GOT3 (cell line): ENCODE measurements around the gene IGF2BP2.

Experiments
- DNase-seq: peaks from one replicate; lab custom pipeline; 2025; ENCODE audit warnings: mixed read lengths; lab: John Stamatoyannopoulos, UW

Gene IGF2BP2

GRCh38 chr3:185734725-185735096 lies 90.1 kb downstream of the IGF2BP2 start:
- DNase-seq, result no peak

- DNase-seq, result no peak
Measured at GRCh38 chr3:185733980-185734724, 90.7 kb downstream of the IGF2BP2 start.

DNA sequence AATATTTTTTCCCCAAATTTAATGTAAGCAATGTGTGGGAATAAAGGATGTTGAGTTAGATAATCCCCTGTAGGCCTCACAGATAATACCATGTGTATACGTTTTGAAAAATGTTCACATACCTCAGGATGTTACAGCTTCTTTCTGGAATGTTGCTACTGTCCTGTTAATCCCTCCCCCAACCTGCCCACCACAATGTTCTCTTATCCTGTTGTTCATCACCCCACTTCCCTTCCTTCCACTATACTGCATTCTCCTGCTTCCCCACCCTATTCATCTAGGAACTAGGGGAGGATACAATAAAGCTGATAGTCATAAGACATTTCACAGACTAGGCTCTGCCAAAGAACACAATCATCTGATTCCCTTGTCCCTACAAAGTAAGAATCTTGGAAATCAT lies 92.1 kb downstream of the IGF2BP2 start:
- DNase-seq, result no peak

DNA sequence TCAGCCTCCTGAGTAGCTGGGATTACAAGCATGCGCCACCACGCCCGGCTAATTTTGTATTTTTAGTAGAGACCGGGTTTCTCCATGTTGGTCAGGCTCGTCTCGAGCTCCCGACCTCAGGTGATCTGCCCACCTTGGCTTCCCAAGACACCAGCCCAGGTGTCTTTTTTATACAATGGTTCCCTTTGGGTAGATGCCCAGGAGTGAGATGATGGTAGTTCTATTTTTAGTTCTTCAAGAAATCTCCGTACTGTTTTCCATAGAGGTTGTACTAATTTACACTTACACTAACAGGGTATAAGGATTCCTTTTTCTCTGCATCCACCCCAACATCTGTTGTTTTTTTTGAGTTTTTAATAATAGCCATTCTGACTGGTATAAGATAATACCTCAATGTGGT lies 94.3 kb downstream of the IGF2BP2 start:
- no peak for DNase-seq

DNA sequence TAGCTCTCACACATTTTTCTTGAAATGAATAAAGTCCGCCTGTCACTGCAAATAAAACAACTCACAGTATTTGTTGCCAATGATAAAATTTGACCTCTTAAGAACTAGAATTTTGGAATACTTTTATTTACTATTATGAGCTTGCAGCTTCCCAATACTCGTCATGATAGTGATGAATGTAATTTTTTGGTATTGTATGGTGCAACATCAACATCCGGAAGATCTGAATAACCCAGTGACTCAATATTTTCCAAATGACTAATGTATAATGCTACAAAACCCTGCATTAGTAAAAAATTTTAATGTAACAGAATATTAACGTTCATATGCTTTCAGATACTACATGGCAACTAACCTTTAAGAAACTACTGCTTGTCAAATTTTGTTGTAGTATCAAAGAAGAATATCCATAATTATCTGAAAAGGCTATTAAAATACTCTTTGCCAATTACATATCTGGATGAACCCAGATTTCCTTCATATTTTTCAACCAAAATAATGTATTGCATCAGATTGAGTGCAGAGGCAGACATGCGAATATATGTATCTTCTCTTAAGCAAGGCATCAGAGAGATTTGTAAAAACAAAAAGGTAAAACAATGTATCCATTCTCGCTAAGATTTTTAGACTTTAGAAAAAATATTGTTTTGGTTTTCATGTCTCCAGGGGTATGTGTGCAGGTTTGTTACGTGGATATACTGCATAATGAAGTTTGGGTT lies 95.3 kb downstream of the IGF2BP2 start:
- DNase-seq, result no peak

- no peak for DNase-seq
Measured at GRCh38 chr3:185728630-185729336, 96.1 kb downstream of the IGF2BP2 start.

DNA sequence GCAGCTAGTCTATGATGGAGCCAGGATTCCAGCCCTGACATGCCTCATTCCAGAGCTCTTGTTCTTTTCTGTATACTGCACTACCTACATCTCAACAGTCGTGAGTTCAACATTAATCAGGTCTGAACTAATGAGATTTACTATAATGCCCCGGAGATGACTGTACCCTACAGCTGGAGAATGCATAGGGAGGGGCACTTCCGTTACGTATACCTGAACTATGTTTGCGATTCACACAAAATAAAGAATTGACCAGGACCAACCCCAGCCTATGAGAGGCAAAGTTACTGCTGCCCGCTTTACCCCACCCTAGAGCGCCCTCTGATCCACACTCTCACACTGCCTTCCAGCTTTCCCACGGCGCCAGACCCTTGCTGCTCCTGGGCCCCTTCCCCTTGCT lies 97.0 kb downstream of the IGF2BP2 start:
- no peak for DNase-seq

- no peak for DNase-seq
Measured at GRCh38 chr3:185726254-185726967, 98.4 kb downstream of the IGF2BP2 start.

DNA sequence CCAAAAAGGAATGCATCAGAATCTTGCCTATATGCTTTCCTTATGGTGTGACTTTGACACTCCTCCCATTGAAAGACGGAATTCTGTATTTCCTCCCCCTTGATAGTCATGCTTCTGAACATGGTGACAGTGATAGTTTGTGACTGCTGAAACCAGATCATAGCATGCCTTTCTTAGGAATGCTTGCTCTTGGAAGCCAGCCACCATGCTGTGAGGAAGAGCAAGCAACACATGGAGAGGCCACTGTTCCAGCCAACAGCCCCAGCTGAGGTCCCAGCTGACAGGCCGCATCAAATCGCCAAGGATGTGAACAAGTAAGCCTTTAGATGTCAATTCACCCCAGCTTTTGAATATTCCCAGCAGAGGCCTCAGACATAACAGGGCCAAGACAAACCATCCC lies 100.1 kb downstream of the IGF2BP2 start:
- no peak for DNase-seq

- no peak for DNase-seq
Measured at GRCh38 chr3:185724251-185724650, 100.6 kb downstream of the IGF2BP2 start.

- DNase-seq, result no peak
Measured at GRCh38 chr3:185722881-185723280, 102.0 kb downstream of the IGF2BP2 start.

- DNase-seq, result no peak
Measured at GRCh38 chr3:185721970-185722369, 102.9 kb downstream of the IGF2BP2 start.

GRCh38 chr3:185720326-185720725 lies 104.5 kb downstream of the IGF2BP2 start:
- no peak for DNase-seq

- no peak for DNase-seq
Measured at GRCh38 chr3:185718736-185719593, 105.9 kb downstream of the IGF2BP2 start.

- no peak for DNase-seq
Measured at GRCh38 chr3:185717627-185718402, 107.0 kb downstream of the IGF2BP2 start.

DNA sequence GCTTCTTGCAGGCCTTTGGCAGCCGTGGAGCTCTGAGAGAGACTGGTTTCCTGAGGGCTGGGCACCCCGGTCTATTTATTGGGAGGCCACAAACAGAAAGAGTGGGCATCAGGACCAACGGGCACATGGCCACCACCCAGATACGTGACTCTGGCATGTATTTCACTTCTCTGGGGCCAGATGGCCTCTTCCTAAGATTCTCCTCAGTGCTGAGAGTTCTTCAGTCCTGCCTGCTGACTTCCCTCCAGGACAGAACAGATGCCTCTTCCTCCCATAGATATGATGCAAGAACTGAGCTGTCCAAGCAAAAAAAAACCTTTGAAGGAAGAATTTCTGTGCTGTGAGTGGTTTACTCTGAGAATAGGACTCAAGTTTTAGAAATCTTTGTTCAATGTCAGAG lies 107.7 kb downstream of the IGF2BP2 start:
- no peak for DNase-seq

DNA sequence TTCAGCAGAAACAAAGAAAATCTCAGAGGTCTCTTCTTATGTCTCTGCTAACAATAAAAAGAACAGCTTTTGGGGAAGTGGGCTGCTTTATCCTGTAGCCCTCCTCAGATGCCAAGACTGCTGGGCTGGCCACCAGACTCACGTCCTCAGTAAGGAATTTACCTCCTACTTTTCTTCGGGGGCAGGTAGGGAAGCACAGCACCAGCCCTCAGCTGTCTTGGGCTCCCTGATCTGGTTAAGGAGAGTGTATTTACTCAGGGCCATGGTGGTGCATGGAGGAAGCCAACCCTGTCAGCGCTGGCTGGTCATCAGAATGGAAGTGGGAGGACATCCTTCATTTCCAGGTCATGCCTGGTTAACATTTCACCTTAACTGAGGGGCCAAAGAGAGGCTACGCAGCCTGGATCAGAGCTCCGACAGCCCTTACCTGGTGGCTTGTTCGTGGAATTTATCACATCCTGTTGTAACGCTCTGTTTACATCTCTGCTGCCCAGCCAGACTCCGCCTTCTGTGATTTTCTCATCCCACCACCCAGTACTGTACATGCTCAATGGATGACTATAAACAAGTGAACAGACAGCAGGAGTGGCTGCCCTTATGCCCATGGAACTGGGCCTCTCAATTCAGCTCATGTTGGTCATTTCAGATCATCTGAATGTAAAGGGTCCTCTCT lies 108.3 kb downstream of the IGF2BP2 start:
- DNase-seq, result no peak

DNA sequence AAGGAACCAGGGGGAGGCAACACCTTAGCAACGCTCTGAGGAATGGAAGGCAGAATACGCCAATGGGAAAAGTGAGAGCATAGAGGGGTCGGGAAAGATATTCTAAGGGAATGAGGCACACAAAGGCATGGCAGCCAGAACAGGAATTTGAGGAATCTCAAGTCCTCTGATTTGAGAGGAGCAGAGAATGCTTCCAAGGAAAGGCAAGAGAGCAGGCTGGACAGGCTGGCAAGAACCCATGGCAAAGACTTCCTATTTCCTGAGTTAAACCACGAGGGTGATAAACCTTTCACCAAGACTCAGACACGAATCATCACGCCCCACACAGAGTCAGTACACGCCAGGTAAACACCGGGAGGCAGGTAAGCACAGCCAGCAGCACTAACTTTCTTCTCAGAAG lies 109.8 kb downstream of the IGF2BP2 start:
- DNase-seq, result no peak

GRCh38 chr3:185714085-185714484 lies 110.8 kb downstream of the IGF2BP2 start:
- DNase-seq, result no peak

DNA sequence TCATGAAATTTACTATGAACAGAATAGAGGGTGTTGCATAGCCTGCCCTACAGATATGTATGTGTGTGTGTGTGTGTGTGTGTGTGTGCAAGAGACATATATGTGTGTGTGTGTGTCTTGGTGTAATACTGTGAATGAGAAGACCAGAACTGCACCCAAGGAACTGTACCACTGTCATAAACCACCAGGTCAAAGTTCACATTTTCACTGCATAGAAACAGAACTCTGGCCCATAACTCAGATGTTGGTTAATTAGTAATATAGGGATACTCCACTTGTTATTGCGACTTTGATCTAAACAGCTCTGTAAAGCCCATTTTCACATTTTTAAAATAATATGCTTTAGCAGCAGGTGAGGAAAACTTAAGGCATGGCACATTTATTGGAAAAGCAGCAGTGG lies 111.8 kb downstream of the IGF2BP2 start:
- DNase-seq, result no peak
